IPS DF 6.9 (cell line): ENCODE data around the gene ALMS1.
"Not testable (repeated sequence)": the region's sequence is repeated elsewhere in the genome, so short reads cannot be mapped to it uniquely, and the experiment has no call there.

Experiments
- DNase-seq: peaks from one replicate; pipeline ENCODE4 v3.0.0-alpha.2; 2013; ENCODE audit warnings: low read depth, low spot score
- H3K27ac ChIP-seq: one replicate; pipeline ENCODE4 v1.5.1; 2013; ENCODE audit warnings: low read length, control low read depth
- H3K27me3 ChIP-seq: 2 replicates; pipeline ENCODE4 v1.6.1; 2013; ENCODE audit warnings: mild to moderate bottlenecking, low read length; ENCODE audit not compliant: control insufficient read depth, insufficient read depth
- H3K36me3 ChIP-seq: 2 replicates; pipeline ENCODE4 v1.6.1; 2013; ENCODE audit warnings: low read length; ENCODE audit not compliant: control insufficient read depth, insufficient read depth
- H3K4me1 ChIP-seq: 2 replicates; pipeline ENCODE4 v1.6.1; 2013; ENCODE audit warnings: low read length; ENCODE audit not compliant: control insufficient read depth, insufficient read depth
- H3K4me3 ChIP-seq: 2 replicates; pipeline ENCODE4 v1.5.1; 2013; ENCODE audit warnings: mild to moderate bottlenecking, low read length
- H3K9me3 ChIP-seq: 2 replicates; pipeline ENCODE4 v1.6.1; 2013; ENCODE audit warnings: low read length, inconsistent platforms; ENCODE audit not compliant: control insufficient read depth, insufficient read depth
- WGBS: extraction: QIAGEN DNeasy Blood & Tissue Kit; methylation state at CpG from one replicate; pipeline ENCODE4 v1.1.7; 2013; ENCODE audit warnings: mixed read lengths, missing lambda C conversion rate; ENCODE audit not compliant: insufficient read length, insufficient coverage; 5-methylcytosine and 5-hydroxymethylcytosine counted together

Gene ALMS1

GRCh38 chr2:73385504-73386341, at the start of gene ALMS1:
ALMS1 (plus strand) TSS chr2:73385836; CDS start chr2:73385869, 33 bp downstream.
- Histone ChIP-seq H3K4me3 (peak within 1 kb of the TSS; percentile 97), H3K9me3 (no peaks in the 10 kb centered on the region), H3K36me3 (no peaks in the 10 kb centered on the region), H3K4me1 (peaks cover 2% of the 10 kb centered on the region; the same call in 1 of the 2 replicates), H3K27me3 (no peaks in the 10 kb centered on the region), H3K27ac (no peak within 1 kb of the TSS)
- peak; percentile 55 for DNase-seq
- WGBS: no CpG with 5 or more reads among the region's 84 CpGs

- H3K27me3 ChIP-seq: no peaks in the 10 kb centered on the region
- H3K36me3 ChIP-seq: no peaks in the 10 kb centered on the region
These were observed 47.8 kb upstream of the ALMS1 start for GRCh38 chr2:73337828-73338227.

GRCh38 chr2:73339201-73339600, 46.4 kb upstream of the ALMS1 start:
- no CpG with 5 or more reads among the region's 3 CpGs for WGBS

More at GRCh38 chr2:73337828-73338227, 47.8 kb upstream of the ALMS1 start:
- DNase-seq: no peak
- no peaks in the 10 kb centered on the region for H3K4me1 ChIP-seq
- no peak overlapping the region for H3K4me3 ChIP-seq
- WGBS: no CpG with 5 or more reads among the region's 3 CpGs
- no peak overlapping the region for H3K27ac ChIP-seq
- H3K9me3 ChIP-seq: no peaks in the 10 kb centered on the region

GRCh38 chr2:73341039-73341438, 44.6 kb upstream of the ALMS1 start:
- no peaks in the 10 kb centered on the region for H3K4me1 ChIP-seq
- H3K27me3 ChIP-seq: no peaks in the 10 kb centered on the region
- no peak overlapping the region for H3K27ac ChIP-seq
- H3K36me3 ChIP-seq: no peaks in the 10 kb centered on the region
- no peak for DNase-seq
- H3K9me3 ChIP-seq: no peaks in the 10 kb centered on the region
- no CpG with 5 or more reads among the region's 3 CpGs for WGBS
- H3K4me3 ChIP-seq: no peak overlapping the region

More at GRCh38 chr2:73339201-73339600, 46.4 kb upstream of the ALMS1 start:
- H3K4me1 ChIP-seq: no peaks in the 10 kb centered on the region
- H3K27ac ChIP-seq: no peak overlapping the region
- H3K36me3 ChIP-seq: no peaks in the 10 kb centered on the region
- no peaks in the 10 kb centered on the region for H3K9me3 ChIP-seq
- DNase-seq: no peak
- no peaks in the 10 kb centered on the region for H3K27me3 ChIP-seq
- no peak overlapping the region for H3K4me3 ChIP-seq

- Histone ChIP-seq H3K27me3 (no peaks in the 10 kb centered on the region), H3K9me3 (no peaks in the 10 kb centered on the region), H3K36me3 (no peaks in the 10 kb centered on the region), H3K4me3 (no peak overlapping the region), H3K4me1 (no peaks in the 10 kb centered on the region), H3K27ac (no peak overlapping the region)
- no peak for DNase-seq
- no CpG with 5 or more reads among the region's 5 CpGs for WGBS
These were observed 41.6 kb upstream of the ALMS1 start for GRCh38 chr2:73343992-73344391.

GRCh38 chr2:73344747-73345146, 40.9 kb upstream of the ALMS1 start:
- H3K36me3 ChIP-seq: not testable (repeated sequence)

GRCh38 chr2:73350035-73350691, 35.5 kb upstream of the ALMS1 start:
- WGBS: no CpG with 5 or more reads among the region's 4 CpGs
- no peak for DNase-seq
- Histone ChIP-seq H3K4me1 (no peaks in the 10 kb centered on the region), H3K4me3 (no peak overlapping the region), H3K36me3 (no peaks in the 10 kb centered on the region), H3K9me3 (no peaks in the 10 kb centered on the region), H3K27me3 (no peaks in the 10 kb centered on the region), H3K27ac (no peak overlapping the region)

More at GRCh38 chr2:73344747-73345146, 40.9 kb upstream of the ALMS1 start:
- not testable (repeated sequence) for H3K4me1 ChIP-seq, H3K4me3 ChIP-seq, H3K27me3 ChIP-seq, H3K27ac ChIP-seq, DNase-seq, H3K9me3 ChIP-seq
- no CpG with 5 or more reads among the region's 3 CpGs for WGBS

- Histone ChIP-seq H3K27me3 (no peaks in the 10 kb centered on the region), H3K4me1 (no peaks in the 10 kb centered on the region), H3K36me3 (no peaks in the 10 kb centered on the region), H3K9me3 (no peaks in the 10 kb centered on the region), H3K27ac (no peak overlapping the region), H3K4me3 (no peak overlapping the region)
- DNase-seq: no peak
- no CpG with 5 or more reads among the region's 3 CpGs for WGBS
These were observed 29.5 kb upstream of the ALMS1 start for GRCh38 chr2:73356097-73356496.

GRCh38 chr2:73359915-73360697, 25.5 kb upstream of the ALMS1 start:
- H3K9me3 ChIP-seq: no peaks in the 10 kb centered on the region
- DNase-seq: no peak
- no peaks in the 10 kb centered on the region for H3K4me1 ChIP-seq
- H3K36me3 ChIP-seq: no peaks in the 10 kb centered on the region
- no peak overlapping the region for H3K27ac ChIP-seq
- H3K4me3 ChIP-seq: no peak overlapping the region
- no CpG with 5 or more reads among the region's 2 CpGs for WGBS
- H3K27me3 ChIP-seq: no peaks in the 10 kb centered on the region

- WGBS: no CpG with 5 or more reads among the region's 1 CpG
- Histone ChIP-seq H3K4me1 (no peaks in the 10 kb centered on the region), H3K27ac (no peak overlapping the region), H3K27me3 (no peaks in the 10 kb centered on the region), H3K9me3 (no peaks in the 10 kb centered on the region), H3K36me3 (no peaks in the 10 kb centered on the region), H3K4me3 (no peak overlapping the region)
- DNase-seq: no peak
These were observed 19.6 kb upstream of the ALMS1 start for GRCh38 chr2:73366060-73366459.
